Small intestine (tissue), 7 donors: ENCODE measurements around the gene ANKRD18A. TPM values are rescaled to one million over a fixed set of nuclear protein-coding genes. Genes with fewer than 3 reads are reported as not detected.
"Not testable (repeated sequence)": the region's sequence is repeated elsewhere in the genome, so short reads cannot be mapped to it uniquely, and the experiment has no call there.

ENCODE experiments used
- DNase-seq, 2 donors: peaks; one replicate each; pipeline versions ENCODE4 v3.0.0 to v3.0.0-alpha.2; 2013
- FAIRE-seq: peaks from 2 replicates; lab custom pipeline; 2012; peaks lifted over from hg19 to GRCh38; lab: Jason Lieb, UNC
- H3K27ac ChIP-seq, 3 donors: one replicate each; pipeline ENCODE4 v1.5.1; 2013; ENCODE audit warnings: low read length in 2 of 3, mild to moderate bottlenecking in 2 of 3, control low read depth in 1 of 3, inconsistent platforms in 1 of 3, low read depth in 1 of 3, moderate library complexity in 1 of 3
- H3K27me3 ChIP-seq, 3 donors: one replicate each; pipeline ENCODE4 v1.6.1; 2013; ENCODE audit warnings: low read length in 3 of 3, inconsistent platforms in 1 of 3; ENCODE audit not compliant: control insufficient read depth in 3 of 3, insufficient read depth in 3 of 3
- H3K36me3 ChIP-seq, 3 donors: one replicate each; pipeline ENCODE4 v1.6.1; 2013; ENCODE audit warnings: low read length in 3 of 3, inconsistent platforms in 1 of 3, low read depth in 1 of 3, mild to moderate bottlenecking in 1 of 3, moderate library complexity in 1 of 3; ENCODE audit not compliant: control insufficient read depth in 3 of 3, insufficient read depth in 2 of 3
- H3K4me1 ChIP-seq, 3 donors: one replicate each; pipeline ENCODE4 v1.6.1; 2013; ENCODE audit warnings: low read length in 2 of 3, inconsistent platforms in 1 of 3, low read depth in 1 of 3, mild to moderate bottlenecking in 1 of 3, moderate library complexity in 1 of 3; ENCODE audit not compliant: control insufficient read depth in 3 of 3, insufficient read depth in 2 of 3
- H3K4me3 ChIP-seq, 3 donors: one replicate each; pipeline ENCODE4 v1.5.1; 2013; ENCODE audit warnings: low read length in 3 of 3, control low read depth in 1 of 3, inconsistent platforms in 1 of 3, low read depth in 1 of 3, mild to moderate bottlenecking in 1 of 3, moderate library complexity in 1 of 3
- H3K9me3 ChIP-seq, 2 donors: one replicate each; pipeline ENCODE4 v1.6.1; 2013; ENCODE audit warnings: low read depth in 1 of 2, low read length in 1 of 2; ENCODE audit not compliant: control insufficient read depth in 2 of 2, insufficient read depth in 1 of 2
- WGBS, 3 donors: extraction: QIAGEN DNeasy Blood & Tissue Kit; methylation state at CpG; one replicate each; pipeline ENCODE4 v1.1.7; 2013; 5-methylcytosine and 5-hydroxymethylcytosine counted together
- polyA plus RNA-seq, 4 donors: library from polyadenylated mRNA; stranded (reverse) in 3 of 4; unstranded in 1 of 4; fragments of 200-250 nt in 3 of 4; fragments of 120-200 nt in 1 of 4; gene quantifications; one replicate each; pipeline versions ENCODE4 v1.2.1 to v1.2.3, GENCODE V29; 2013
- donor health status: healthy with polysubstance abuse.
- donor health status: control.
- donor health status: control.
- donor health status: Bipolar disorder and iron deficiency.
- donor health status: healthy.

The ANKRD18A gene
- polyA plus RNA-seq, 4 donors = 0.27 to 1.2 (median 0.53) TPM

- H3K4me3 ChIP-seq, H3K36me3 ChIP-seq, H3K4me1 ChIP-seq, DNase-seq, H3K27ac ChIP-seq, FAIRE-seq, H3K27me3 ChIP-seq, H3K9me3 ChIP-seq: not testable (repeated sequence)
- WGBS, 3 donors = 31 to 79% (median 59%) methylated on average over 1 of the region's 1 CpG
Observed at GRCh38 chr9:38576181-38576580, 44.2 kb downstream of the ANKRD18A start.

GRCh38 chr9:38566048-38566447, 54.3 kb downstream of the ANKRD18A start:
- H3K27ac ChIP-seq = peak overlapping the region in 1 of 3 donors; percentile 60
- 14 to 58% methylated on average over 1 of the region's 1 CpG; no CpG with 5 or more reads in 1 of the 3 donors for WGBS, 3 donors
- peak; percentile 54 to 74 for DNase-seq
- FAIRE-seq, H3K27me3 ChIP-seq, H3K9me3 ChIP-seq, H3K4me3 ChIP-seq, H3K36me3 ChIP-seq, H3K4me1 ChIP-seq: not testable (repeated sequence)

- not testable (repeated sequence) for H3K36me3 ChIP-seq, H3K27me3 ChIP-seq, FAIRE-seq, H3K4me3 ChIP-seq, H3K4me1 ChIP-seq, H3K27ac ChIP-seq, H3K9me3 ChIP-seq, DNase-seq
- 68 to 100% (median 90%) methylated on average over 1 to 2 of the region's 4 CpGs for WGBS, 3 donors
Observed at GRCh38 chr9:38565178-38565577, 55.2 kb downstream of the ANKRD18A start.

- H3K27ac ChIP-seq, H3K27me3 ChIP-seq, H3K36me3 ChIP-seq, H3K4me1 ChIP-seq, DNase-seq, H3K4me3 ChIP-seq, H3K9me3 ChIP-seq, FAIRE-seq: not testable (repeated sequence)
- WGBS, 3 donors = no CpG with 5 or more reads among the region's 1 CpG
Observed at GRCh38 chr9:38563911-38564310, 56.5 kb downstream of the ANKRD18A start.

GRCh38 chr9:38561134-38561533, 59.3 kb downstream of the ANKRD18A start:
- not testable (repeated sequence) for FAIRE-seq, H3K4me1 ChIP-seq, H3K9me3 ChIP-seq, H3K27me3 ChIP-seq, DNase-seq, H3K4me3 ChIP-seq, H3K36me3 ChIP-seq, H3K27ac ChIP-seq
- WGBS, 3 donors = 65 to 77% (median 69%) methylated on average over 2 of the region's 2 CpGs

- not testable (repeated sequence) for FAIRE-seq, H3K9me3 ChIP-seq, DNase-seq, H3K4me3 ChIP-seq, H3K36me3 ChIP-seq, H3K27me3 ChIP-seq, H3K4me1 ChIP-seq, H3K27ac ChIP-seq
- WGBS, 3 donors = 27 to 78% (median 64%) methylated on average over 1 to 3 of the region's 3 CpGs
Observed at GRCh38 chr9:38559172-38559571, 61.2 kb downstream of the ANKRD18A start.

GRCh38 chr9:38557746-38558145, 62.6 kb downstream of the ANKRD18A start:
- 77 to 88% (median 80%) methylated on average over 1 of the region's 1 CpG for WGBS, 3 donors
- H3K27me3 ChIP-seq, FAIRE-seq, H3K4me1 ChIP-seq, H3K4me3 ChIP-seq, H3K36me3 ChIP-seq, H3K9me3 ChIP-seq, DNase-seq, H3K27ac ChIP-seq: not testable (repeated sequence)

- H3K9me3 ChIP-seq, H3K36me3 ChIP-seq, H3K4me3 ChIP-seq, DNase-seq, H3K4me1 ChIP-seq, H3K27ac ChIP-seq, FAIRE-seq, H3K27me3 ChIP-seq: not testable (repeated sequence)
- WGBS, 3 donors = 91 to 100% (median 100%) methylated on average over 2 of the region's 2 CpGs
Observed at GRCh38 chr9:38554966-38555365, 65.4 kb downstream of the ANKRD18A start.

GRCh38 chr9:38553019-38553418, 67.4 kb downstream of the ANKRD18A start:
- not testable (repeated sequence) for H3K27me3 ChIP-seq, H3K4me1 ChIP-seq, H3K36me3 ChIP-seq, H3K27ac ChIP-seq, FAIRE-seq, H3K4me3 ChIP-seq, H3K9me3 ChIP-seq, DNase-seq
- WGBS, 3 donors = 82 to 87% (median 84%) methylated on average over 4 of the region's 4 CpGs
